ENCODE measurements around the gene CPXM1.
"Not testable (repeated sequence)": the region's sequence is repeated elsewhere in the genome, so short reads cannot be mapped to it uniquely, and the experiment has no call there.

Gene CPXM1

DNA sequence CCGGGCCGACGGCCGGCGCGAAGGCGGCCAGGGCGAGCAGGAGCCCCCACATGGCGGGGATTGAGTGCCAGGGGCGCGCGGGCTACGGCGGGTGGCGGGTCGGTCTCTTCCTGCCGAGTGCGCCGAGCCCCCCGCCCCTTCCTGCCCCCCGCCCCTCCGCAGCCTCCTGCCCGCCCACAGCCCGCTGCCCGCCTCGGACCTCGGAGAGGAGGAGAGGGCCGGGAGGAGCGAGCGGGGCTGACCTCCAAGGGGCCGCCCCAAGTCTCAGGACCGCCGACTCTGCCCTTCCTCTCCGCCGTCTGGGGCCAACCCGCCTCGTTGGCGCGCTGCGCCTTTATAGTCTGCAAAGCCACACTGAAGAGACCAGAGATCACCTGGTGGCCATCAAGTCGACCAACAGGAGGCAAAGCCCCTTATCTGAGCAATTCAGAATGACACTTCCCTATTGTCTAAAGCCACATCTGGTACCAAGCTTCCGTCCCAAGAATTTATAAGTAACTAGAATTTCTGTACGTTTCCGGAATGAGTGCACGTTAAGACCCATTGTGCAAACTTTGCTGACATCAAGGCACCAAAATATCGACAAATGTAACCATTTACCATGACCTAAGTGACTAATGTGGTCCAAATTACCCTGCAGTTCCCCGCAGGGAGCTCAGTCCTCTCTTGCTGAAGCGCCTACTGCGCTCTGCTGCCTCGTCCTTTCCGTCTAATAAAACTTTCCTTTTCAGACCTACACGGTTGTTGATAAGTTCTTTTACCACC, at the start of gene CPXM1:
Gene CPXM1, minus strand, starts transcription at position 107 of the 765 bp plus-strand sequence. Its CDS starts 55 bp downstream, at position 52.
- DNase-seq, result peak; percentile 68

GRCh38 chr20:2849529-2849928, 49.1 kb upstream of the CPXM1 start:
- DNase-seq, result no peak

DNA sequence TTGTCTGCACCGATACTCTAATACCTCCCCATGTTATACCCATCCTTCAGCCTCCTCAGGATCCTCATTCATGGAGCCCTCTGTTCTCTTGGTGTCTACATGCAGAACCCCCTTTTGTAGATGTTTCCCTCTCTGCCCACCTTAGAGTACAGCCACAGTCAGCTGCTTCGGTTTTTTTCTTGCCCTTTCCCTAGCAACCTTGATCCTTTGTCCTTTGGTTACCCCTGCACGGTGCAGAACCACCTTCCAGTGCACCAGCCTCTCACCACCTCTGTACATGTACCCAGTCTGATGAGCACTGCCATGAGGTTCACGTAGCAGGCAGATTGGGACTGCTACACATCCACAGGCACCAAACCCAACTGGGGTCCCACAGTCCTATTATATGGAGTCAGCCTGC, 47.4 kb upstream of the CPXM1 start:
- no peak for DNase-seq

GRCh38 chr20:2846698-2847097, 46.3 kb upstream of the CPXM1 start:
- no peak for DNase-seq

GRCh38 chr20:2845607-2846006, 45.2 kb upstream of the CPXM1 start:
- peak in 1 of 2 donors; percentile 20 for DNase-seq

GRCh38 chr20:2840967-2841531, 40.6 kb upstream of the CPXM1 start:
- DNase-seq, result peak; percentile 46

GRCh38 chr20:2840138-2840966, 39.9 kb upstream of the CPXM1 start, which contains the start of the genes PCED1A and VPS16:
TSS of gene PCED1A (minus strand) at chr20:2840655. CDS start at chr20:2839912, 743 bp downstream.
TSS of gene VPS16 (plus strand) at chr20:2840745. CDS start at chr20:2840775, 30 bp downstream.
- peak; percentile 83 to 85 for DNase-seq

DNA sequence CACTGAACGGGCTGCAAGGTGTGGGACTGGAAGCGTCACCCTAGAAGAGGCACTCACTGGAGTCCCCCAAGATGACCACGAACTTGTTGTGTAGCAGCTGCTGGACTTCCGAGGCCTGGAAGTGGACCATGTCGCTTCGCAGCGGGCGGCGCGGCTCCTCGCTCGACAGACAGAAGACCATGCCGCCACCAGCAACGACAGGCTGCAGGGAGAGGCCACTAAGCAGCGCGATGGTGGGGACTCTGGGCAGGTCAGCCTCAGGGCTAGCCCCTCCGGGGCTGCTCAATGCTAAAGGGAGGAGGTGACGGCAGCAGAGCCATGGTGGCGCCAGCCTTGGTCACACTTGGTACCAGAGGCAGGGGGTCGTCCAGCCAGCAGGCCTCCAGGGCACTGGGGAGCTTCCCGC, 39.3 kb upstream of the CPXM1 start:
- DNase-seq, result no peak

GRCh38 chr20:2838847-2839671, 38.6 kb upstream of the CPXM1 start:
- no peak for DNase-seq

DNA sequence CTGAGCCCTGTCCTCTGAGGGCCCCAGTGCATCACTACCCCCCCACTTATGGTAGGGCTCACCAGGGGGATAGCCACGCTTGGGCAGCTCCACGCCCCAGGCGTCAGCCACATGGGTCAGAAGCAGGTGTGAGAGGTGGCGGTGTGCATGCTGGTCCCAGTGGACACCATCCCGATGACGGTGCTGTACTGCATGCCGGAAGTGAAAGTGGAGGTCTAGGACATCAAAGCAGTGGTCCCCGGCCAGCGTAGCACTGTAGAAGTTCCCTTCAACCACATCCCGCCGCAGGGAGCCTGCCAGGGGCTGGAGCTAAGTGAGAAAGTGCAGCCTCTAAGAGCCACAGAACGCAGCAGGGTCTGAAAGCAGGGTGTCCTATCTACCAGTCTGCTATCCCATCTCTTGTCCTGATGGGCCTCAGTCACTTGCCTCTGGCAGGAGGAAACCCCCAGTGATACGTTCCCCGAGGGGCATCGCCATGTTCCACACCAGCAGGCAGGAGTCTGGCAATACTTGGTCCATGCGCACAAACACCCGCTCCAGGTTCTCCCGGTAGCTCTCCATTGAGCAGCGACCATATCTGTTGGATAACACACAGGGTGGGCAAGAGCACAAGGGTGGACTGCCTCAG, 37.9 kb upstream of the CPXM1 start:
- no peak for DNase-seq

GRCh38 chr20:2837221-2837960, 37.0 kb upstream of the CPXM1 start:
- DNase-seq, result no peak

DNA sequence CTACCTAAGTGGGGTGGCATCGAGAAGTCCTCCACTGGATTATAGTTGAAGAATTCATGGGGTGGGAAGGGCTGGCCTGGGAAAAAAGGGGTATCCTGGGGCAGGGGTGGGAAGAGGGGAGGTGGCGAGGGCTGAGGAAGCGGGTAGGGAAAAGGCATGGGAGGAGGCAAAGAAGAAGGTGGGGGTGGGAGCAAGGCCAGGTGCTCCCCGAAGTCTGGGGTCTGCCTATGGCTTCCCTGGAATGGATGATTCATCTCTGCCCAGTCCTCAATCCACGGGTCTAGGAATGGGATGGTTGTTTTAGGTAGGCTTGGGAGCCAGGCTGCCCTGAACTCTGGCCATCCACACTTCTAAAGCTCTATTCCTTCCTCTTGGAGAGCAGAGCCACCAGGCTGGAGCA, 35.6 kb upstream of the CPXM1 start:
- DNase-seq, result no peak

DNA sequence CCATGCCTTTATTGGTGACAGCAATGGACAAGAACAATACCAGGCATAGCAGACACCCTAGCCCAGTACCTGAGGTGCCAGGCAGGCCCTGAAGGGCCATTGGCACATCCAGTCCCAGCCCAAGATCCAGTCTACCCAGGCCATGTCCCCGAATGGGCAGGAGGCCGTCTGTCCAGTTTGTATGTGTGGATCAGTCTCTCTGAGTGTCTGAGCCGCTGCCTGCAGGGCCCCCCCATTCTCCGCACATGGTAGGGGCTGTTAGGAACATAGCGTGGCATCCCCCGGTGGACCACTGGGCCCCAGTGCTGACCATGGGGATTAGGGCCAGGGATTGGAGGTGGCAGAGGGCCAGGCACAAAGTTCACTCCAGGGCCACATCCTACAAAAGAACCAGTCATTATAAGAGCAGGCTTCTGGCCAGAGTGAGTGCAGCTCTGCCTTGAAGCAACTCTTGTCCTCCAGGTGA, 34.9 kb upstream of the CPXM1 start:
- DNase-seq, result no peak

GRCh38 chr20:2834401-2835110, 34.1 kb upstream of the CPXM1 start:
- DNase-seq, result peak in 1 of 2 donors; percentile 25

GRCh38 chr20:2833761-2834160, 33.3 kb upstream of the CPXM1 start:
- DNase-seq, result peak; percentile 54 to 61

DNA sequence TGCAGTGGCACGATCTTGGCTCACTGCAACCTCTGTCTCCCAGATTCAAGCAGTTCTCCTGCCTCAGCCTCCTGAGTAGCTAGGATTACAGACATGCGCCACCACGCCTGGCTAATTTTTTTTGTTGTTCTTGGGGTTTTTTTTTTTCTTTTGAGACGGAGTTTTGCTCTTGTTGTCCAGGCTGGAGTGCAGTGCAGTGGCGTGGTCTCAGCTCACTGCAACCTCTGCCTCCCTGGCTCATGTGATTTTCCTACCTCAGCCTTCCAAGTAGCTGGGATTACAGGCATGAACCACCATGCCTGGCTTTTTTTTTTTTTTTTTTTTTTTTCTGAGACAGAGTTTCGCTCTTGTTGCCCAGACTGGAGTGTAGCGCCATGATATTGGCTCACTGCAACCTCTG, 30.8 kb upstream of the CPXM1 start:
- DNase-seq, result not testable (repeated sequence)

- DNase-seq, result no peak
Observed at GRCh38 chr20:2829376-2829775, 28.9 kb upstream of the CPXM1 start.

GRCh38 chr20:2826655-2827054, 26.2 kb upstream of the CPXM1 start:
- DNase-seq, result no peak

- DNase-seq, result no peak
Observed at GRCh38 chr20:2825761-2826160, 25.3 kb upstream of the CPXM1 start.

DNA sequence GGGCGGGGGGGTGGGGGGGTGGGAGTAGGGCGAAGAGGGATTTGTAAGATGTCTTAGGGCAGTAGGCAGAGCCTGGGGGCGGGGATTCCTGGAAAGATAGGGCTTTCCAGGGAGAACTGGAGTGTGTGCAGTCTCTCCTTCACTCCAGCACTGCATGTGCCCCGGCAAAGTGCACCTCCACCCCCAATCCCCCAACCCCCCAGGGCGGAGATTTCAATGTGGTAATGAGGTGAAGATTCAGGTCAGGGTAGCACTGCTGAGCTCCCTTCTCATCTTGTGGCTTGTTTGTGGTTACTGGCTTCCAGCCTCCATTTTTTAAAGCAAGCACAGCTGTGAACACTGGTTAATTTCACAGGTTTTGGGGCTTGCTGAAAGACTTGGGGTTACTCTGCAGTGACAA, 21.6 kb upstream of the CPXM1 start:
- no peak for DNase-seq

Measured in inflammatory macrophage treated with lipopolysaccharide for 1 hour (primary cell).